IMR-90 (cell line): ENCODE results near the gene NR6A1. TPM values are rescaled to one million over a fixed set of nuclear protein-coding genes. Genes with fewer than 3 reads are reported as not detected.

Experiments
- ATAC-seq: fragments of 200-7000 bp; cut with Tn5 transposase; 2 replicates; pipeline ENCODE4 v1.9.1; 2020; ENCODE audit warnings: low read depth, mild to moderate bottlenecking, moderate library complexity
- BruUV-seq: library from RNA; stranded (reverse); fragments of 400-500 nt; replicated peaks from 2 replicates; lab custom pipeline; 2021; lab: Mats Ljungman, UMichigan
- CTCF ChIA-PET: fragments of 300-600 bp; formaldehyde crosslinking; extraction: SDS; loops from one replicate; lab custom pipeline; 2021; ENCODE audit warnings: antibody characterized with exemption; lab: Yijun Ruan, JAX
- POLR2A ChIA-PET: fragments of 300-600 bp; sonication (Branson Sonifier 250); formaldehyde crosslinking; loops from one replicate; lab custom pipeline; 2022; ENCODE audit warnings: antibody characterized with exemption; ENCODE audit not compliant: unreplicated experiment; lab: Charles Lee
- DNase-seq: peaks from one replicate; pipeline ENCODE4 v3.0.0; 2013
- H2AFZ ChIP-seq: replicated peaks from 2 replicates; pipeline ENCODE3; 2013; ENCODE audit warnings: low read length, mild to moderate bottlenecking; ENCODE audit not compliant: poor library complexity
- H2AK5ac ChIP-seq: 2 replicates; pipeline ENCODE4 v1.6.1; 2013; ENCODE audit warnings: low read depth, low read length, inconsistent platforms
- H2AK9ac ChIP-seq: replicated peaks from 2 replicates; pipeline ENCODE3; 2013; ENCODE audit warnings: mild to moderate bottlenecking, low read depth, low read length, moderate library complexity; ENCODE audit not compliant: poor library complexity
- H2BK120ac ChIP-seq: 2 replicates; pipeline ENCODE4 v1.6.1; 2013; ENCODE audit warnings: low read depth, low read length, inconsistent platforms
- H2BK15ac ChIP-seq: 3 replicates; pipeline ENCODE4 v1.6.1; 2013; ENCODE audit warnings: low read depth, low read length, inconsistent platforms
- H2BK20ac ChIP-seq: 2 replicates; pipeline ENCODE4 v1.6.1; 2013; ENCODE audit warnings: low read depth, mild to moderate bottlenecking, inconsistent platforms, low read length, moderate library complexity
- H2BK5ac ChIP-seq: 2 replicates; pipeline ENCODE4 v1.6.1; 2013; ENCODE audit warnings: mild to moderate bottlenecking, low read depth, low read length, inconsistent platforms; ENCODE audit not compliant: poor library complexity, severe bottlenecking
- H3K14ac ChIP-seq: replicated peaks from 2 replicates; pipeline ENCODE4 v1.6.1; 2013; ENCODE audit warnings: low read depth, low read length, inconsistent platforms
- H3K18ac ChIP-seq: 2 replicates; pipeline ENCODE4 v1.6.1; 2013; ENCODE audit warnings: low read depth, low read length, control low read depth
- H3K23ac ChIP-seq: 2 replicates; pipeline ENCODE4 v1.6.1; 2013; ENCODE audit warnings: low read depth, low read length, inconsistent platforms
- H3K27ac ChIP-seq: 2 replicates; pipeline ENCODE4 v1.5.1; 2013; ENCODE audit warnings: mild to moderate bottlenecking, control low read depth, low read length; ENCODE audit not compliant: insufficient read depth
- H3K27me3 ChIP-seq: 2 replicates; pipeline ENCODE4 v1.6.1; 2013; ENCODE audit warnings: low read length; ENCODE audit not compliant: control insufficient read depth, insufficient read depth
- H3K36me3 ChIP-seq: 2 replicates; pipeline ENCODE4 v1.6.1; 2013; ENCODE audit warnings: low read length, mixed read lengths; ENCODE audit not compliant: control insufficient read depth, insufficient read depth
- H3K4ac ChIP-seq: 2 replicates; pipeline ENCODE4 v1.6.1; 2013; ENCODE audit warnings: low read depth, low read length, inconsistent platforms
- H3K4me1 ChIP-seq: 2 replicates; pipeline ENCODE4 v1.6.1; 2013; ENCODE audit warnings: low read length, mixed read lengths; ENCODE audit not compliant: control insufficient read depth, insufficient read depth
- H3K4me2 ChIP-seq: 2 replicates; pipeline ENCODE4 v1.6.1; 2013; ENCODE audit warnings: low read depth, mild to moderate bottlenecking, control low read depth, low read length, moderate library complexity
- H3K4me3 ChIP-seq: 2 replicates; pipeline ENCODE4 v1.5.1; 2013; ENCODE audit warnings: low read depth, mild to moderate bottlenecking, control low read depth, low read length, moderate library complexity; ENCODE audit not compliant: insufficient read depth
- H3K56ac ChIP-seq: 2 replicates; pipeline ENCODE4 v1.6.1; 2013; ENCODE audit warnings: low read length, inconsistent platforms; ENCODE audit not compliant: insufficient read depth; ENCODE audit errors: extremely low read depth
- H3K79me1 ChIP-seq, 2 experiments: 2 replicates each; pipeline ENCODE4 v1.6.1; 2013; ENCODE audit warnings: low read length in 2 of 2, inconsistent platforms in 1 of 2, low read depth in 1 of 2
- H3K9ac ChIP-seq: 2 replicates; pipeline ENCODE4 v1.6.1; 2013; ENCODE audit warnings: low read depth, low read length, control low read depth
- H3K9me1 ChIP-seq: 2 replicates; pipeline ENCODE4 v1.6.1; 2013; ENCODE audit warnings: low read length, inconsistent platforms; ENCODE audit not compliant: insufficient read depth
- H3K9me3 ChIP-seq: 2 replicates; pipeline ENCODE4 v1.6.1; 2013; ENCODE audit warnings: low read length; ENCODE audit not compliant: control insufficient read depth, insufficient read depth
- H4K20me1 ChIP-seq: 2 replicates; pipeline ENCODE4 v1.6.1; 2013; ENCODE audit warnings: low read length, inconsistent platforms; ENCODE audit not compliant: insufficient read depth
- H4K5ac ChIP-seq: 2 replicates; pipeline ENCODE4 v1.6.1; 2013; ENCODE audit warnings: mild to moderate bottlenecking, low read depth, low read length, control low read depth
- H4K8ac ChIP-seq, 2 experiments: 2 replicates each; pipeline ENCODE4 v1.6.1; 2013; ENCODE audit warnings: low read depth in 2 of 2, low read length in 2 of 2, control low read depth in 1 of 2, inconsistent platforms in 1 of 2
- H4K91ac ChIP-seq: 2 replicates; pipeline ENCODE4 v1.6.1; 2013; ENCODE audit warnings: low read depth, low read length, inconsistent platforms; ENCODE audit not compliant: insufficient read depth
- BHLHE40 ChIP-seq: fragments of 150-350 bp; IDR thresholded peaks from 2 replicates; pipeline ENCODE4 v1.6.1; 2016; ENCODE audit warnings: mild to moderate bottlenecking, low read depth, low read length
- CEBPB ChIP-seq: IDR thresholded peaks from 2 replicates; pipeline ENCODE4 v1.6.1; 2012; ENCODE audit warnings: low read depth, low read length, improper control_type of control experiment
- CHD1 ChIP-seq: IDR thresholded peaks from 2 replicates; pipeline ENCODE4 v1.6.1; 2012; ENCODE audit warnings: low read depth, low read length, improper control_type of control experiment
- CTCF ChIP-seq: conservative IDR thresholded peaks from 2 replicates; pipeline ENCODE4 v1.5.1; 2012; ENCODE audit warnings: mild to moderate bottlenecking, low read depth, low read length, improper control_type of control experiment
- ELK1 ChIP-seq: fragments of 150-350 bp; IDR thresholded peaks from 2 replicates; pipeline ENCODE4 v1.6.1; 2016; ENCODE audit warnings: low read depth, mild to moderate bottlenecking, low read length, moderate library complexity, borderline replicate concordance
- FOS ChIP-seq: fragments of 150-350 bp; IDR thresholded peaks from 2 replicates; pipeline ENCODE4 v1.6.1; 2016; ENCODE audit warnings: low read depth, low read length
- MAFK ChIP-seq: IDR thresholded peaks from 2 replicates; pipeline ENCODE4 v1.6.1; 2012; ENCODE audit warnings: low read depth, low read length, improper control_type of control experiment
- MAZ ChIP-seq: IDR thresholded peaks from 2 replicates; pipeline ENCODE4 v1.6.1; 2012; ENCODE audit warnings: low read depth, mild to moderate bottlenecking, low read length, improper control_type of control experiment, moderate library complexity, borderline replicate concordance
- MXI1 ChIP-seq: IDR thresholded peaks from 2 replicates; pipeline ENCODE4 v1.6.1; 2012; ENCODE audit warnings: low read depth, mild to moderate bottlenecking, low read length, moderate library complexity, borderline replicate concordance
- NFE2L2 ChIP-seq: fragments of 150-350 bp; IDR thresholded peaks from 2 replicates; pipeline ENCODE4 v1.6.1; 2016; ENCODE audit warnings: low read depth, mild to moderate bottlenecking, low read length
- POLR2A ChIP-seq: IDR thresholded peaks from 2 replicates; pipeline ENCODE4 v1.6.1; 2012; ENCODE audit warnings: mild to moderate bottlenecking, low read depth, low read length
- RAD21 ChIP-seq: IDR thresholded peaks from 2 replicates; pipeline ENCODE4 v1.6.1; 2012; ENCODE audit warnings: low read length, improper control_type of control experiment
- RCOR1 ChIP-seq: IDR thresholded peaks from 2 replicates; pipeline ENCODE4 v1.6.1; 2012; ENCODE audit warnings: mild to moderate bottlenecking, low read length, improper control_type of control experiment; ENCODE audit not compliant: insufficient replicate concordance
- RFX5 ChIP-seq: IDR thresholded peaks from 2 replicates; pipeline ENCODE4 v1.8.0; 2012; ENCODE audit warnings: low read depth, mild to moderate bottlenecking, low read length, moderate library complexity
- SMC3 ChIP-seq: fragments of 150-350 bp; IDR thresholded peaks from 2 replicates; pipeline ENCODE4 v1.6.1; 2016; ENCODE audit warnings: low read depth, mild to moderate bottlenecking, antibody characterized with exemption, low read length, moderate library complexity
- USF2 ChIP-seq: fragments of 150-350 bp; IDR thresholded peaks from 2 replicates; pipeline ENCODE4 v1.6.1; 2017; ENCODE audit warnings: mild to moderate bottlenecking, antibody characterized with exemption, low read length, low read depth
- WGBS, 2 experiments: methylation state at CpG; one replicate each; pipeline versions ENCODE4 v1.1.5 to v1.1.7; 2013; ENCODE audit warnings: missing lambda C conversion rate in 2 of 2; ENCODE audit not compliant: insufficient read length in 1 of 2; ENCODE audit errors: extremely low coverage in 2 of 2; 5-methylcytosine and 5-hydroxymethylcytosine counted together
- dilution Hi-C: fragments of 300-500 bp; cut with HindIII; formaldehyde crosslinking; loops from one replicate; pipeline ENCODE4 v1.14.3; 2018; ENCODE audit warnings: low sequenced_read_pairs; ENCODE audit not compliant: unreplicated experiment
- in situ Hi-C: fragments of 300-500 bp; cut with MboI; formaldehyde crosslinking; loops from 3 replicates; pipeline ENCODE4 v1.14.3; 2019; ENCODE audit warnings: low sequenced_read_pairs, inconsistent platforms, mixed read lengths
- intact Hi-C: fragments of 100-400 bp; cut with micrococcal nuclease; formaldehyde crosslinking; loops from 2 replicates; pipeline ENCODE4 v1.10.0; 2022
- polyA plus RNA-seq, 3 experiments: library from polyadenylated mRNA; depleted of rRNA; stranded (reverse); fragments of >200 nt; gene quantifications; 2 replicates each; pipeline ENCODE4 v1.2.3, GENCODE V29; 2012; ENCODE audit warnings: low replicate concordance in 1 of 3
- total RNA-seq: library from RNA; depleted of rRNA; stranded (reverse); fragments of >200 nt; gene quantifications from 2 replicates; pipeline ENCODE4 v1.2.3, GENCODE V29; 2012

Gene NR6A1
- total and polyA plus RNA-seq, 2 of the 4 experiments (the other 2 are of a cell fraction) = 0.14 to 0.36 TPM

DNA sequence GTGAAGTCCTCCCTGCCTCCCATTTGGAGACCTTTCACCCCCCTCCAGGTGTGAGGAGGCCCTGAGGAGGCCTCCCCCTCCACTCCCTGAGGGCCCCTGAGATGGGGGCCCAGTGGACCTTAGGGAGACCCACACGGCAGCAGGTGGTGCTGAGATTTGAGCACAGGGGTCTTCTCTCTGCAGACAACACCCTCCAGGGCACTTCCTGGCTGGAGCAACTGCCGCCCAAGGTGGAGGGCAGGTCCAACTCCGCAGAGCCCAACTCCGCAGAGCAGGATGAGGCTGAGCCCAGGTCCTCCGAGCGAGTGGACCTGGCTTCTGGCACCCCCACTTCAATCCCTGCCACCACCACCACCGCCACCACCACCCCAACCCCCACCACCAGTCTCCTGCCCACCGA lies 32.8 kb upstream of the NR6A1 start:
- H2BK20ac ChIP-seq = no peak overlapping the region
- no peak overlapping the region for H3K23ac ChIP-seq
- dilution Hi-C loops (no loop called here), in situ Hi-C loops (no loop called here), intact Hi-C loops (no loop called here)
- no peak overlapping the region for H4K8ac ChIP-seq
- H3K4me1 ChIP-seq = peaks cover 6% of the 10 kb centered on the region; the same call in 1 of the 2 replicates
- ChIA-PET CTCF (no interaction called here), POLR2A (no interaction called here)
- H3K9me3 ChIP-seq = no peaks in the 10 kb centered on the region
- ATAC-seq = no peak
- H2BK5ac ChIP-seq = no peak overlapping the region
- 93% methylated on average over 3 of the region's 8 CpGs; no CpG with 5 or more reads in 1 of the 2 experiments for WGBS, 2 experiments
- no peak overlapping the region for H2BK120ac ChIP-seq
- H3K27me3 ChIP-seq = no peaks in the 10 kb centered on the region; the same call in 1 of the 2 replicates
- no peak overlapping the region for H3K56ac ChIP-seq
- no peak overlapping the region for H3K4me2 ChIP-seq
- no peak overlapping the region for H2AK9ac ChIP-seq
- TF ChIP-seq NFE2L2 = no peak
- TF ChIP-seq MAFK = no peak
- TF ChIP-seq MAZ = no peak
- no peak for TF ChIP-seq USF2
- no peak for TF ChIP-seq RCOR1
- no peak for TF ChIP-seq ELK1
- TF ChIP-seq CTCF = no peak
- no peak for TF ChIP-seq FOS
- TF ChIP-seq CEBPB = no peak
- TF ChIP-seq RAD21 = no peak
- no peak for TF ChIP-seq BHLHE40
- no peak for TF ChIP-seq SMC3
- no peak for TF ChIP-seq MXI1
- no peak for TF ChIP-seq CHD1
- no peak for TF ChIP-seq RFX5
- no peak for TF ChIP-seq POLR2A
- no peak overlapping the region for H3K27ac ChIP-seq
- BruUV-seq = no TSS peak
- no peaks in the 10 kb centered on the region for H3K79me1 ChIP-seq
- no peak overlapping the region for H2AK5ac ChIP-seq
- no peaks in the 10 kb centered on the region; the same call in 1 of the 2 replicates for H3K9me1 ChIP-seq
- H4K20me1 ChIP-seq = no peaks in the 10 kb centered on the region
- no peak overlapping the region for H3K18ac ChIP-seq
- no peak overlapping the region for H3K9ac ChIP-seq
- no peak overlapping the region for H3K4me3 ChIP-seq
- no peak overlapping the region for H4K91ac ChIP-seq
- no peak overlapping the region for H2BK15ac ChIP-seq
- DNase-seq = no peak
- H4K5ac ChIP-seq = no peak overlapping the region
- no peak overlapping the region for H3K4ac ChIP-seq
- no peak overlapping the region for H2AFZ ChIP-seq
- H3K36me3 ChIP-seq = peaks cover 2% of the 10 kb centered on the region; the same call in 1 of the 2 replicates
- H3K14ac ChIP-seq = no peak overlapping the region
